ENCODE measurements around the gene INSIG1.

INSIG1 gene

DNA sequence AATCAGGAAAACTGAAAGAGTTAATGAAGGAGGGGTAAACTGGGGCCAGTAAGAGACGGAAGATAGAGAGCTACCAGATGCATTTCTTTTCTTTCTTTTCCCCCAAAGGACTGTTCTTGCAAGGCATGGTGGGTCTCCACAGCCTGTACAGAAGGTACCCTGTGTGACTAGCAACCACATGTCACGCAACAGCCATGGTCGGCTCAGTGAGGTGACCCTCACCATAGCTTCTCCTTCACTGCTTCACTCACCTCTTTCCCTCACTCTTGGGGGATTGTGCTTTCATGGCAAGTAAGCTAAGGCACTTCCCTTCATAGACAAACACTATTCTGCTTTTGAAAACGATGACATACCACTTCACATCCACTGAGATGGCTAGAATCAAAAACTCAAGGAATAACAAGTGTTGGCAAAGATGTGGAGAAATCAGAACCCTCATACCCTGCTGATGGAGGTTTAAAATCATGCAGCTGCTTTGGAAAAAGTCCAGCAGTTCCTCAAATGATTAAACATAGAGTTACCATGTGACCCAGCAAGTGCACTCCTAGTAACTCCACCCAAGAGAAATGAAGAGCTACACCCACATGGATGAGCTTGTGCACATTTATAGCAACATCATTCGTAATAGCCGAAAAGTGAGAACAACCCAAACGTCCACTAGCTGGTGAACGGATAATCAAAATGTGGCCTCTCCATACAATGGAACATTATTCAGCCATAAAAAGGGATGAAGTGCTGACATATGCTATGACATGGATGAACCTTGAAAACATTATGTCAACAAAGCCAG lies 3.8 kb upstream of the INSIG1 start:
- no peaks in the 10 kb centered on the region for H3K36me3 ChIP-seq
- H3K4me1 ChIP-seq = peaks cover 27 to 81% (median 60%) of the 10 kb centered on the region in 10 experiments
- H3K27ac ChIP-seq = peak overlapping the region in 2 of 11 experiments; percentile 32 to 67; a peak in 5 of 22 replicates
- peaks cover 0 to 13% (median 0%) of the 10 kb centered on the region in 11 experiments; a peak in 5 of 22 replicates for H3K9me3 ChIP-seq (replicated peaks in 1 of 11)
- TF ChIP-seq Cebpa-rat (IDR thresholded peaks at IDR 0.05) = no peak
- H3K4me2 ChIP-seq = peak overlapping the region in 6 of 11 experiments; percentile 5 to 93 (median 36); a peak in 12 of 22 replicates
- H4K20me1 ChIP-seq = peaks cover 0 to 10% (median 7%) of the 10 kb centered on the region in 11 experiments; a peak in 11 of 22 replicates
- peaks cover 0 to 10% (median 0%) of the 10 kb centered on the region in 11 experiments; a peak in 1 of 22 replicates for H3K27me3 ChIP-seq
- no peak overlapping the region for H3K4me3 ChIP-seq
- H3K9ac ChIP-seq = peak overlapping the region in 1 of 11 experiments; percentile 29; a peak in 1 of 22 replicates

DNA sequence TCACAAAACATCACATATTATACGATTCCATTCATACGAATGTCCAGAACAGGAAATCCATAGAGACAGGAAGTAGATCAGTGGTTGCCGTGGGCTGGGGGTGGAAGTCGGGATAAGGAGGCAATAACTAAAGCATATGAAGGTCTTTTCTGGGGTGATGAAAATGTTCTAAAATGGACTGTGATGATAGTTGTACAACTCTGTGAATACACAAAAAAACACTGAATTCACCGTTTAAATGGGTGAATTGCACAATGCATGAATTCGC lies 3.2 kb upstream of the INSIG1 start:
- Histone ChIP-seq H4K20me1 (peaks cover 4 to 14% (median 11%) of the 10 kb centered on the region in 11 experiments; a peak in 20 of 22 replicates), H3K36me3 (peaks cover 0 to 2% (median under 1%) of the 10 kb centered on the region in 11 experiments; a peak in 6 of 22 replicates), H3K4me3 (no peak overlapping the region), H3K4me1 (peaks cover 23 to 75% (median 56%) of the 10 kb centered on the region in 10 experiments), H3K27ac (peak overlapping the region in 2 of 11 experiments; percentile 9 to 34; a peak in 1 of 22 replicates), H3K27me3 (peaks cover 0 to 6% (median 0%) of the 10 kb centered on the region in 11 experiments; a peak in 1 of 22 replicates), H3K9me3 (replicated peaks in 1 of 11) (peaks cover 0 to 8% (median 0%) of the 10 kb centered on the region in 11 experiments; a peak in 4 of 22 replicates), H3K9ac (no peak overlapping the region), H3K4me2 (peak overlapping the region in 5 of 11 experiments; percentile 30 to 93 (median 38); a peak in 9 of 22 replicates)
- no peak for TF ChIP-seq Cebpa-rat (IDR thresholded peaks at IDR 0.05)

DNA sequence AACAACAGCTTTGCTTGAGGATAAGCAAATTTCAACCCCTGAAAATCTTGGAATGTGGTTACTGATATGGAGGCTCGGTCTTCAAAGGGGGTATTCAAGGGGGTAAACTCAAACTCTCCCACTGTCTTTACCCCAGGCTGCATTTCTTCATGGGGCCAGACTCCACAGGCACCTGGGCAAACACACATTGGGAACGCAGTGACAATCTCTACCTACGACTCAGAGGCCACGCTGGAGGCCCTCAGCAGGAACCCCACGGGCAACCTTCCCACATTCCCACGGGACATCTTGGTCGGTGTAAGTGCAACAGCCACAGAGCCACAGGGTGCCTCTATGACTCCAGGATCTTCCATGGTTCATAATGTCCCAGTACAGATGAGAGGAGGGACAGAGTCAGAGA lies 2.2 kb upstream of the INSIG1 start:
- peak overlapping the region in 2 of 11 experiments; percentile 97; a peak in 2 of 22 replicates for H3K27ac ChIP-seq
- H3K9me3 ChIP-seq (replicated peaks in 1 of 11) = peaks cover 0 to 5% (median 0%) of the 10 kb centered on the region in 11 experiments; a peak in 4 of 22 replicates
- H3K4me1 ChIP-seq = peaks cover 29 to 75% (median 55%) of the 10 kb centered on the region in 10 experiments
- H3K9ac ChIP-seq = no peak overlapping the region; a peak in 1 of 22 replicates
- H3K4me2 ChIP-seq = peak overlapping the region; percentile 91 to 99 (median 96)
- H3K36me3 ChIP-seq = peaks cover 0 to 12% (median 7%) of the 10 kb centered on the region in 11 experiments; a peak in 16 of 22 replicates
- no peaks in the 10 kb centered on the region for H3K27me3 ChIP-seq
- peaks cover 14 to 25% (median 22%) of the 10 kb centered on the region in 11 experiments; a peak in 20 of 22 replicates for H4K20me1 ChIP-seq
- peak overlapping the region in 1 of 10 experiments; percentile 99; a peak in 1 of 20 replicates for H3K4me3 ChIP-seq
- no peak for TF ChIP-seq Cebpa-rat (IDR thresholded peaks at IDR 0.05)

DNA sequence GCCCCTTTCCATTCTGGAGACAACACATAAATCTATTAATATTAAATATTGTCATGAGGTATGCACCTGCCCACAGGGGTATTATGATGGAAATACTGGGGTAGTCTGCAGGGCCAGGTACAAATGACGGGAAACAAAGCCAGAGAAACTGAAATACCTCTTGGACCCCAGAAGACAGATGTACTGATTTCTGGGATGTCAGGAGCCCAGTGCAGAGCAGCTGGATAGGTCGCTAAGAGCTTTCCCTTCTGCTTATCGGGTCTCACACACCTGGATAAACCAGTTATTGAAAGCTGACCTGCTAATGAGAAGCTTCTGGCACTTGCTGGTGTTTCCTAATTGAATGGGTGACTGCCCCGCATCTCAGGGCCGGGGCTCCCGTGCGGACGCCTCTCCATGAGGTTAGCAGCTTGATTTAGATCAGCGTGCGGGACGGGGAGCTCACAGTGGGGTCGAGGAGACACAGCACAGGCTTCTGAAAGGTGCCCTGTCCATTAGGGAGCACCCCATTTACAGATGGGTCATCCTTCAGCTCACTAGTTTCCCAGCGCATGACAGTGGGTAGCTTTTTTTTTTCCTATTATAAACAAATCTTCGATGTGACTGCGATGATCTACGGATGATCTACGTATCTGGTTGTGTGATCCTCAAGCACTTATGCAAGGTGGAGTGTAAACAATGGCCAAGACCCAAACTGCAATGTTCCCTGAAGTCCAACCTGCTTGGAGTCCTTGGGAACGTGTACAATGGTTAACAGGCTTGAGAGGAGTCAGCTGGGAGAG lies 1.5 kb upstream of the INSIG1 start:
- no peaks in the 10 kb centered on the region for H3K27me3 ChIP-seq
- peaks cover under 1 to 19% (median 14%) of the 10 kb centered on the region in 11 experiments; a peak in 19 of 22 replicates for H3K36me3 ChIP-seq
- peak overlapping the region; percentile 90 to 98 (median 93); a peak in 21 of 22 replicates for H3K27ac ChIP-seq
- peak overlapping the region; percentile 90 to 97 (median 93) for H3K9ac ChIP-seq
- peak overlapping the region; percentile 91 to 99 (median 96) for H3K4me2 ChIP-seq
- H3K4me1 ChIP-seq = peaks cover 36 to 75% (median 57%) of the 10 kb centered on the region in 10 experiments
- peak overlapping the region; percentile 87 to 99 (median 94) for H3K4me3 ChIP-seq
- H3K9me3 ChIP-seq (replicated peaks in 1 of 11) = peaks cover 0 to 5% (median 0%) of the 10 kb centered on the region in 11 experiments; a peak in 4 of 22 replicates
- H4K20me1 ChIP-seq = peaks cover 19 to 32% (median 29%) of the 10 kb centered on the region in 11 experiments; a peak in 20 of 22 replicates
- TF ChIP-seq Cebpa-rat (IDR thresholded peaks at IDR 0.05) = no peak

DNA sequence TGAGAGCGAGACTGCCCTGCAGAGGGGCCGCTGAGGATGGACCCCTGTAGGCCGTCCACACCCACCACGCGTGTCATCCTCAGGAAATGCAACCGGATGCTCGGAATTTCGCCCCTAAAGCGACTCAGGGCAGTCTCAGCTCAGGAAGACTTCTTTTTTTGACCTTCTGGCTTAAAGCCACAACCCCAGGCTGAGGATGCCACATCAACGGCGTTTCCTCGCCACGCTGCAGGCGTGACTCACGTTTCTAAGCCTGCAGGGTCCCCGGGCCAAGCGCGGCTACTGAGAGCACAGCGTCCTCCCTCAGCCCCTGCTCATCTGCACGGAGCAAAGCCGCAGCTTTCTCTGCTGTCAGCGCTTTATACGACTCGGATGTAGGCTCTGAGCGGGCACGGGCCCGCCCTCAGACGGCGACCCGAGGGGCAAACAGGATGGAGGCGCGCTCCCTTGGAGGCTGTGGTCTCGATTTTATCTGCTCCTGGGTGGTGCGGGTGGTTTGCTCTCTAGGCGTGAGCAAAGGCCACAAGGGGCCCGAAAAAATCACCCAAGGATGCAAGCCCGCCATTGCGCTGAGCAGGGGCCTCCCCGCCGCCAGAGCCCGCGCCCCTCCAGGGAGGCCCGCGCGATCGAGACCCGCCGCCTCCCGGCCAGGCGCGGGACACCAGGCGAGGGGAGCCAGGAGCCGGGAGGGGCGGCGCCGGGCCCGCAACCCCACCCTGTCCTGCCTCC lies 726 bp upstream of the INSIG1 start:
- Histone ChIP-seq H3K4me3 (peak overlapping the region; percentile 87 to 99 (median 94)), H3K27ac (peak overlapping the region; percentile 90 to 98 (median 93)), H3K9me3 (replicated peaks in 1 of 11) (peaks cover 0 to 5% (median 0%) of the 10 kb centered on the region in 11 experiments; a peak in 4 of 22 replicates), H4K20me1 (peaks cover 22 to 36% (median 34%) of the 10 kb centered on the region in 11 experiments; a peak in 20 of 22 replicates), H3K27me3 (no peaks in the 10 kb centered on the region), H3K4me2 (peak overlapping the region; percentile 91 to 99 (median 96)), H3K36me3 (peaks cover 5 to 25% (median 19%) of the 10 kb centered on the region in 11 experiments; a peak in 20 of 22 replicates), H3K4me1 (peaks cover 40 to 72% (median 54%) of the 10 kb centered on the region in 10 experiments), H3K9ac (peak overlapping the region; percentile 90 to 97 (median 93))
- TF ChIP-seq Cebpa-rat (IDR thresholded peaks at IDR 0.05) = no peak

DNA sequence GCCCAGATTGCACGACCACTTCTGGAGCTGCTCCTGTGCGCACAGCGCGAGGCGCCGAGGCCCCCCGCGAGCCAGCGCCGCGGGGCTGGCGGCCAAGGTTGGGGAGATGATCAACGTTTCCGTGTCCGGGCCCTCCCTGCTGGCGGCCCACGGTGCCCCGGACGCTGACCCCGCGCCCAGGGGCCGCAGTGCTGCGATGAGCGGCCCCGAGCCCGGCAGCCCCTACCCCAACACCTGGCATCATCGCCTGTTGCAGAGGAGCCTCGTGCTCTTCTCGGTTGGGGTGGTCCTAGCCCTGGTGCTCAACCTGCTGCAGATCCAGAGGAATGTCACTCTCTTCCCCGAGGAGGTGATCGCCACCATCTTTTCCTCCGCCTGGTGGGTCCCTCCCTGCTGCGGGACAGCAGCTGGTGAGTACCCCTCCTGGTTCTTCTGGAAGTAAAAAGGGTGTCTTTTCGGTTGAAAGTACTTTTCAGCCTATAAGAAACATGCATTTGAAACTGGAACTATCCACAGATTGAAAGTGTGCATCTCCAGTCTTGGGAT lies 683 bp downstream of the INSIG1 start:
- peak overlapping the region; percentile 90 to 98 (median 93) for H3K27ac ChIP-seq
- H3K9me3 ChIP-seq (replicated peaks in 1 of 11) = peaks cover 0 to 5% (median 0%) of the 10 kb centered on the region in 11 experiments; a peak in 4 of 22 replicates
- peaks cover 40 to 58% (median 52%) of the 10 kb centered on the region in 10 experiments for H3K4me1 ChIP-seq
- H3K9ac ChIP-seq = peak overlapping the region; percentile 90 to 97 (median 93)
- H3K27me3 ChIP-seq = no peaks in the 10 kb centered on the region
- H3K4me3 ChIP-seq = peak overlapping the region; percentile 87 to 99 (median 94)
- H3K4me2 ChIP-seq = peak overlapping the region; percentile 90 to 99 (median 96)
- H4K20me1 ChIP-seq = peaks cover 22 to 50% (median 48%) of the 10 kb centered on the region in 11 experiments; a peak in 20 of 22 replicates
- no peak for TF ChIP-seq Cebpa-rat (IDR thresholded peaks at IDR 0.05)
- H3K36me3 ChIP-seq = peaks cover 20 to 39% (median 33%) of the 10 kb centered on the region in 11 experiments

DNA sequence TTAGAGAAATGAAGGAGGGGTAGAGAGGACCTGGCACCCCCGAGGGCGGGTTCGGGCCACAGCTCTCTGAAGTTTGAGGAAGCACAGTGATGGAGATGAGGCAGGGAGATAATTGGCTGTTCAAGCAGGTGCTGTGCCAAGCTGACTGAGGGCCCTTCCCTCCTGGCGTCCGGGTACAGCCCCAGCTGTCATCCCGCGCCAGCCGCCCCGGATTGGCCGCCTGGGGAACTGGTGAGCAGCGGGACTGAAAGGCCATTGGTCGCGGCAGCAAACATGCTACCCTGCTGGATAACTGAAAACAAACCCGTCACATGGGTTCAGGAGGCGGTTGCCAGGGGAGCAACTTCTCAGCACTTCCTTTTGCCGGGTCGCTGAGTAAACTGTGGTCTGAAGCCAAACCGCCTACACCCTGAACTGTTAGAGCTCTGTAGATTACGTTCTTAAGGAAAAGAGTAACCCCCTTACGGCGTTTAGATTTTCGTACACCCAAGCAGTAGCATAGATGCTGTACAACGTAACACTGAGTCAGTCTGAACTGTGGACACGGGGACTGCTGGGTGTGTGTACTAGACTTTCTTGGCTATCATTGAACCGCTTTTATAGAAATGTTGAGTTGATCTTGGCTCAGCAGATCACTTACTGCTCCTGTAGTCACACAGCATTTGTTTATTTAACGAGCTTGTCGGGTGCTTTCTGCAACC lies 1.3 kb downstream of the INSIG1 start:
- Histone ChIP-seq H3K4me1 (peaks cover 42 to 54% (median 47%) of the 10 kb centered on the region in 10 experiments), H4K20me1 (peaks cover 22 to 56% (median 53%) of the 10 kb centered on the region in 11 experiments; a peak in 20 of 22 replicates), H3K36me3 (peaks cover 26 to 46% (median 39%) of the 10 kb centered on the region in 11 experiments), H3K4me3 (peak overlapping the region; percentile 87 to 99 (median 94)), H3K27me3 (no peaks in the 10 kb centered on the region), H3K27ac (peak overlapping the region; percentile 90 to 98 (median 93)), H3K9me3 (replicated peaks in 1 of 11) (peaks cover 0 to 5% (median 0%) of the 10 kb centered on the region in 11 experiments; a peak in 4 of 22 replicates), H3K9ac (peak overlapping the region; percentile 90 to 97 (median 93)), H3K4me2 (peak overlapping the region; percentile 90 to 99 (median 96))
- TF ChIP-seq Cebpa-rat (IDR thresholded peaks at IDR 0.05) = no peak
